HepG2 (cell line): ENCODE results near the gene C20orf141. TPM values are rescaled to one million over a fixed set of nuclear protein-coding genes. Genes with fewer than 3 reads are reported as not detected.
A peak's percentile ranks its signal among the peaks of the same experiment; 100 is the strongest.

Experiments used
- ARID3A ChIP-seq: IDR thresholded peaks from 2 replicates; pipeline ENCODE4 v1.6.1; 2012; ENCODE audit warnings: low read depth, low read length, improper control_type of control experiment
- ATF4 ChIP-seq, 2 experiments: fragments of 450-650 bp in 1 of 2; sonication (generic) in 1 of 2; formaldehyde crosslinking; IDR thresholded peaks; 2 replicates each; pipeline versions ENCODE4 v1.5.0 to v1.8.0; 2020 to 2022; ENCODE audit warnings: mild to moderate bottlenecking in 1 of 2, missing genetic modification reagents in 1 of 2
- DMTF1 ChIP-seq: sonication (generic); formaldehyde crosslinking; IDR thresholded peaks from 2 replicates; pipeline ENCODE4 v1.4.0; 2020; ENCODE audit warnings: mild to moderate bottlenecking, missing genetic modification reagents
- DPF2 ChIP-seq: sonication (generic); formaldehyde crosslinking; IDR thresholded peaks from 2 replicates; pipeline ENCODE4 v1.4.0; 2020; ENCODE audit warnings: mild to moderate bottlenecking, low read depth, missing genetic modification reagents, borderline replicate concordance
- ISL2 ChIP-seq: sonication (generic); formaldehyde crosslinking; IDR thresholded peaks from 2 replicates; pipeline ENCODE4 v1.5.0; 2020; ENCODE audit warnings: missing genetic modification reagents
- MAFK ChIP-seq, 2 experiments: IDR thresholded peaks in 1 of 2; conservative IDR thresholded peaks in 1 of 2; 2 replicates each; pipeline ENCODE4 v1.6.1; 2011; ENCODE audit warnings: improper control_type of control experiment in 2 of 2, low read length in 2 of 2
- NONO ChIP-seq, 2 experiments: fragments of 450-650 bp in 1 of 2; sonication (generic) in 1 of 2; formaldehyde crosslinking in 1 of 2; IDR thresholded peaks in 1 of 2; conservative IDR thresholded peaks in 1 of 2; 2 replicates each; pipeline versions ENCODE4 v1.6.1 to v1.8.0; 2017 to 2022; ENCODE audit warnings: mild to moderate bottlenecking in 1 of 2, missing genetic modification reagents in 1 of 2, moderate library complexity in 1 of 2
- PAWR ChIP-seq: sonication (generic); formaldehyde crosslinking; IDR thresholded peaks from 2 replicates; pipeline ENCODE4 v1.4.0; 2020; ENCODE audit warnings: missing genetic modification reagents, mild to moderate bottlenecking, borderline replicate concordance
- RFX3 ChIP-seq: IDR thresholded peaks from 2 replicates; pipeline ENCODE4 v1.6.1; 2016; ENCODE audit warnings: missing biosample characterization, missing genetic modification reagents
- SRF ChIP-seq: IDR thresholded peaks from 2 replicates; pipeline ENCODE4 v1.6.1; 2011; ENCODE audit warnings: mild to moderate bottlenecking, low read depth, low read length, moderate library complexity
- ZBTB38 ChIP-seq: sonication (generic); formaldehyde crosslinking; IDR thresholded peaks from 2 replicates; pipeline ENCODE4 v1.5.1; 2020; ENCODE audit warnings: mild to moderate bottlenecking, missing genetic modification reagents
- ZNF142 ChIP-seq: sonication (generic); formaldehyde crosslinking; IDR thresholded peaks from 2 replicates; pipeline ENCODE4 v1.4.0; 2020; ENCODE audit warnings: missing genetic modification reagents
- ZNF44 ChIP-seq: sonication (generic); formaldehyde crosslinking; IDR thresholded peaks from 2 replicates; pipeline ENCODE4 v1.5.1; 2020; ENCODE audit warnings: mild to moderate bottlenecking, missing genetic modification reagents
- ZNF773 ChIP-seq: sonication (generic); formaldehyde crosslinking; IDR thresholded peaks from 2 replicates; pipeline ENCODE4 v1.4.0; 2020; ENCODE audit warnings: missing genetic modification reagents, borderline replicate concordance
- polyA plus RNA-seq, 8 experiments: library from polyadenylated mRNA; depleted of rRNA in 3 of 8; stranded (reverse) in 7 of 8; unstranded in 1 of 8; fragments of >200 nt; fragmentation: Illumina TruSeq in 4 of 8; extraction: Trizol in 4 of 8; gene quantifications; 2 replicates each; pipeline versions ENCODE4 v1.2.1 to v1.2.3, GENCODE V29; 2011 to 2016; ENCODE audit warnings: low read depth in 4 of 8, missing spikeins in 1 of 8, mixed read lengths in 1 of 8; ENCODE audit not compliant: insufficient read depth in 1 of 8
- total RNA-seq, 5 experiments: library from RNA; depleted of rRNA; stranded (reverse); fragments of >200 nt; fragmentation: Illumina TruSeq; extraction: Trizol; gene quantifications; 2 replicates each; pipeline ENCODE4 v1.2.3, GENCODE V29; 2016; ENCODE audit warnings: low read depth in 1 of 5

The C20orf141 gene
- total and polyA plus RNA-seq, 2 of the 13 experiments (the other 11 are each of a cell fraction or from before 2014, with no cell fraction given) = not detected

GRCh38 chr20:2799688-2800520 is 14.9 kb upstream of the C20orf141 start (continued):
- TF ChIP-seq ARID3A (no peak), DPF2 (CRISPR knock-in tag) (0 out of 2 replicates have a peak, but pooled peaks have one; percentile 38), ZNF44 (no peak), ZNF142 (CRISPR knock-in tag) (no peak), ZBTB38 (CRISPR knock-in tag) (no peak), ATF4 (CRISPR knock-in tag; IDR thresholded peaks at IDR 0.05) (no peak), RFX3 (CRISPR knock-in tag) (no peak), ISL2 (CRISPR knock-in tag) (no peak), SRF (no peak), PAWR (CRISPR knock-in tag) (no peak), DMTF1 (CRISPR knock-in tag) (no peak), MAFK (conservative IDR thresholded peaks at IDR 0.05 in 1 of 2, IDR thresholded peaks at IDR 0.05 in 1 of 2; ENCODE audit: low read length in 2 of 2) (peak; percentile 42 to 45; a peak in 2 of 4 replicates), ZNF773 (CRISPR knock-in tag) (no peak), NONO (IDR thresholded peaks at IDR 0.05) (no peak), NONO (CRISPR knock-in tag; conservative IDR thresholded peaks at IDR 0.05) (0 out of 2 replicates have a peak, but pooled peaks have one; percentile 24)
